Ovary (tissue), 3 donors: ENCODE data around the gene PARM1.

Experiments
- EP300 ChIP-seq: sonication (generic); formaldehyde crosslinking; IDR thresholded peaks from one replicate; pipeline ENCODE4 v1.6.1; 2017; ENCODE audit warnings: antibody characterized with exemption
- POLR2A ChIP-seq: fragments of 450-650 bp; IDR thresholded peaks from one replicate; pipeline ENCODE4 v1.6.1; 2017; ENCODE audit warnings: antibody characterized with exemption, mild to moderate bottlenecking, moderate library complexity
- TF ChIP-seq, protein P1 (sequence below), 3 donors: fragments of 450-650 bp in 2 of 3; fragments of 200-600 bp in 1 of 3; IDR thresholded peaks; one replicate each; pipeline versions ENCODE4 v1.5.1 to v1.8.0; 2016 to 2022; ENCODE audit warnings: antibody characterized with exemption in 3 of 3, mild to moderate bottlenecking in 1 of 3
- donor health status: DM: no; HTN: no; CAD: no.

DNA sequence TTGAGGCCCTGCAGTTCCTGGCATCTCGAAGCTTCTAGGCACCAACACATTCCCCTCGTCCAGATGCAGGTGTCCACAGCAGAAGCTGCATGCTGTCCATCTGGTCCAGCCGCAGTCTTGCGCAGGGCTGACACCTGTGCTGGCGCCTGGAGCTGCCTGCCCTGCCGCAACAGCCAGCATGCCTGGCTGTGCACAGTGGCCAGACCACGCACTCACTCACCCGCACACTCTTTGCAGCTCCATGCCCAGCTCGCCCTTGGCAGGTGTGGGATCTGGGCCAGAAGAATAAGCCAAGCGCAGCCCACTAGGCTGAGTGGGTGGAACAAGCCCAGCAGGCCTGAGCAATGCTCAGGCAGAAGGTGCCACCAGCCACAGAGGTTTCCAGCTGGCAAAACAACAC is 125.6 kb downstream of the PARM1 start:
- TF ChIP-seq, protein P1, sequence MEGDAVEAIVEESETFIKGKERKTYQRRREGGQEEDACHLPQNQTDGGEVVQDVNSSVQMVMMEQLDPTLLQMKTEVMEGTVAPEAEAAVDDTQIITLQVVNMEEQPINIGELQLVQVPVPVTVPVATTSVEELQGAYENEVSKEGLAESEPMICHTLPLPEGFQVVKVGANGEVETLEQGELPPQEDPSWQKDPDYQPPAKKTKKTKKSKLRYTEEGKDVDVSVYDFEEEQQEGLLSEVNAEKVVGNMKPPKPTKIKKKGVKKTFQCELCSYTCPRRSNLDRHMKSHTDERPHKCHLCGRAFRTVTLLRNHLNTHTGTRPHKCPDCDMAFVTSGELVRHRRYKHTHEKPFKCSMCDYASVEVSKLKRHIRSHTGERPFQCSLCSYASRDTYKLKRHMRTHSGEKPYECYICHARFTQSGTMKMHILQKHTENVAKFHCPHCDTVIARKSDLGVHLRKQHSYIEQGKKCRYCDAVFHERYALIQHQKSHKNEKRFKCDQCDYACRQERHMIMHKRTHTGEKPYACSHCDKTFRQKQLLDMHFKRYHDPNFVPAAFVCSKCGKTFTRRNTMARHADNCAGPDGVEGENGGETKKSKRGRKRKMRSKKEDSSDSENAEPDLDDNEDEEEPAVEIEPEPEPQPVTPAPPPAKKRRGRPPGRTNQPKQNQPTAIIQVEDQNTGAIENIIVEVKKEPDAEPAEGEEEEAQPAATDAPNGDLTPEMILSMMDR (IDR thresholded peaks at IDR 0.05), result no peak
- no peak for TF ChIP-seq POLR2A
- no peak for TF ChIP-seq EP300
